Glomerular endothelial cell (primary cell): ENCODE measurements around the gene ADGRL2. TPM values are rescaled to one million over a fixed set of nuclear protein-coding genes. Genes with fewer than 3 reads are reported as not detected.

Experiments used
- DNase-seq: peaks from one replicate; pipeline ENCODE4 v3.0.0-alpha.2; 2011; ENCODE audit warnings: low read depth, low spot score; ENCODE audit errors: extremely low read depth
- total RNA-seq: library from RNA; depleted of rRNA; stranded (reverse); fragments of >200 nt; gene quantifications from 2 replicates; pipeline ENCODE4 v1.2.3, GENCODE V29; 2015

ADGRL2 gene
- total RNA-seq, 1 donor from 2014 or later = 166 TPM

DNA sequence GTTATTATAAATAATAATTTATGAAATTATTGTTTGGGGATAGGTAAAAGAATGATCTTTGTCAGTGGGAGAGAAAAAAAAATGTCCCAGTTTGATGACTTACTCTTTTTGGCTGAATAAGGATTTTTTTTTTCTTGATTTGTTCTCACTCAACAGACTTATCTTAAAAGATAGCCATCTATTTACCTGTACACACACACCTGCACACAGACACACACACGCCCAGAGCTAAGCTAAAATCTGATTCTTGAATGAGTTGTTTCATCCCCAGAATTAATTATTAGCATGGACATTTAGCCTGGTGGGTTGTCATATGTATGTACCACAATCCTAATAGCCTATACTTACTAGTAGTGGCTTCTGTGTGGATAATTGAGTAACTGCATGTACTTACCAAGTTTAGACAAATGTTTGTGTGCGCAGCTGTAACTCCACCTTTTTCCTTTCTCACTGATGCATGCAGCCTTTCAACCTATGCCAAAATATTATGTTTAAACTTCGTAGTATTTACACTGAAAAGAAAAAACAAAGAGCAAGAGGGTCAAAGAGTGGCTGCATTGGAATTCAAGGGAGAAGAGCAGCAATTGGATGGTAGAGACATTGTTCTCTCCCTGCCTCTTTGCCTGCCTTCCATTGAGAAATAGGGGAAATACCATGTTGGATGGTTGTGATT is 174.3 kb downstream of the ADGRL2 start:
- no peak for DNase-seq

GRCh38 chr1:81976539-81976938 is 175.8 kb downstream of the ADGRL2 start:
- DNase-seq = no peak

DNA sequence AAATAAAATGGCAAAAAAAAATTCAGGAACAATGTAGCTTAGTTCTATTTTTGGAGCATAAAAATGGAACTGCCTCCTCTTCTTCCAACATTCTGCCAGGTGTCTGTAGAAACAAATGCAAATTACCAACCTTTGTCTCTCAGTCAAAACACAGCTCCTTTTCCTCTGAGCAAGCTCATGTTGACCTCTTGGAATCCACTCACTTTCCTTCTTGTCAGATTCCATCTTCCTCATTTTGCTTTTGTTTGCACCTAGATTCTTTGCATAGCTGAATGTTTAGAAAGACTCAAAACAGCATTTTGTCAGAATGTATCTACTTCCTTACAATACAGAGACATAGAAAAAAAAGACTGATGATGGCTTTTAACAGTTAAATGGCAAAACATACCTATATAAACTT is 178.2 kb downstream of the ADGRL2 start:
- no peak for DNase-seq

DNA sequence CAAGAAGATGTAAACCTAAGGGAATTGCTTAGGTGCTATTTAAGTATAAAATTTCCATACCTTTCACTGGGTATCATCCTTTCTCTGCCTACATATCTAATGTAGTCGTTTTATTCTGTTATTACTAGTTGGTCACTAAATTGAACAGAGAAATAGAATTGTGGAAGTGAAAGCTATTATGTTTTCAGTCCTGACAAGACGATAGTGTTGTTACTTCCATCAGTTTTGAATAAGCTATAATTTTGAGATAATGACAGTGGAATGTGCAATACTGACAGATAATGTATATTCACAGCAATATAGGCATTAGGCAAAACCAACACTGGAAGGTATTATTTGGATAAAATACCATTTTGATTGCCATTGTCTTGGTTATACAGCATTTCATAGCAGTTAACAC is 181.8 kb downstream of the ADGRL2 start:
- DNase-seq = no peak

DNA sequence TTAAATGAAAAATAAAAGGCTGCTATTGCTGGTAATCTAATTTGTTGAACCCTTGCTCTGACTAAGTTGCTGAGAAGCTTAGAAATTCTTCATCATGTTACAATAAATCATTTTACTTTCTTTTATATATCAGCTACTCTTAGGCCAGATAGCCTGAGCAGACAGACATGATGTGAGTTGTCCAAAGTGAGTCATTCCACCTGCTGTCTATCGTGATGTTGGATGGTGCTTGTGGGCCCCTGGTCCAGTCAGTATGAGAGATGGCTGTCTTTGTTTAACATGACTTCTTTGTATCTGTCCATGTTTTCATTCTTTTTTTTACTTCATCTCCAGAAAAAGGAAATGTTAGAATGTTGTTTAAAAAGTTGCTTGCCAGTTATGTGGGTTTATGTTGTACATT is 188.8 kb downstream of the ADGRL2 start:
- no peak for DNase-seq

- DNase-seq = no peak
These were observed 189.5 kb downstream of the ADGRL2 start for GRCh38 chr1:81990241-81990640.

- DNase-seq = no peak
These were observed 197.4 kb downstream of the ADGRL2 start for GRCh38 chr1:81998165-81998564.

DNA sequence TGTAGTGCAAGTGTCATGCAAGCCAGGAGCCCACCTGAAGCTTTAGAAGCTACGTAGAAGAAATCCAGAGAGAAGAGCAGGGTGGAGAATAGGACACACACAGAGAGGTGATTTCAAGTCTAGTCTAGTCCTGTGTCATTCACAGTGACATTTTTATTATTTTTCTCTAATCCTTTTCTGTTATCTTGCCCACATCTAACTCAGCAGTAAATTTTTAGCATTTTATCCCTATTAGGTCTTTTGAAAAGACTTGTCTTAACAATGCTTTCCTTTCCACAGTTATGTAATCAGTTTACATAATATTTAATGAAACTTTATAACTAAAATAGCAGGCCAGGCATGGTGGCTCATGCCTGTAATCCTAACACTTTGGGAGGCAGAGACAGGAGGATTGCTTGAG is 198.6 kb downstream of the ADGRL2 start:
- DNase-seq = no peak

DNA sequence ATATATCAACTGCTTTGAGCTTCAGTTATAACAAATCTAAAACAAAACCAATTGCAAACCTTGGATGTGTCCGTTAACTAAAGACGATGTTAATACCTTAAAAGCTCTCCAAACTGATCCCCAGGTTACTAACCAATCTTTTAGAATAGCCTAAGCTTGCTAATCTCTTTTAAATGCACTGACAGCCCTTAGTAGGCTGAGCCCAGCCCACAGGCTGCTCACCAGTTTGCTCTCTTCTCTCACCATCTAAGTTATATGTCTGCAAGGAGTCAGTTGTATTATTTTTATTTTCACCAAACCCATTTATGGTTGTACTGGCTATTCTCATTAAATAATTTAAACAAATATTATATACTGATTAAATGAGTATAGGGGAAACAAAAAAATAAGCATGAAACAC is 199.5 kb downstream of the ADGRL2 start:
- no peak for DNase-seq

GRCh38 chr1:82001345-82001744 is 200.6 kb downstream of the ADGRL2 start:
- no peak for DNase-seq

- DNase-seq = no peak
These were observed 207.1 kb downstream of the ADGRL2 start for GRCh38 chr1:82007804-82008203.

DNA sequence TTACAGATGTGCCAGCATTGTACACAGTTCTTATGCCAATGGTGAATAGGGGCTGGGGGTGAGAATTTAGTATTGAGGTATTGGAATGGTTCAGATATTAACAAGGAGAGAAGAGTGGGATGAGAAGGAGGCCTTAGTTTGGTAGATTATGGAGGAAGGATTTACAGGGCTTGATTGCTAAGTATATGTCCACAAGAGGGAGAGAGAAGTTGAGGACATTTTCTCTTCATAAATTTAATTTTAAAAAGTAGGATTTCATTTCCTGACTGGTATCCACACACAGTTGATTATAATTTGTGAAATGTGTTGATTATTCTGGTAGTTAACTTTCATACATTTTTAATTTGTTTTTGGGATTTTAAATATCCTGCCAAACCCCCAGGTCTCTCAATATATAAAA is 213.0 kb downstream of the ADGRL2 start:
- DNase-seq = no peak

DNA sequence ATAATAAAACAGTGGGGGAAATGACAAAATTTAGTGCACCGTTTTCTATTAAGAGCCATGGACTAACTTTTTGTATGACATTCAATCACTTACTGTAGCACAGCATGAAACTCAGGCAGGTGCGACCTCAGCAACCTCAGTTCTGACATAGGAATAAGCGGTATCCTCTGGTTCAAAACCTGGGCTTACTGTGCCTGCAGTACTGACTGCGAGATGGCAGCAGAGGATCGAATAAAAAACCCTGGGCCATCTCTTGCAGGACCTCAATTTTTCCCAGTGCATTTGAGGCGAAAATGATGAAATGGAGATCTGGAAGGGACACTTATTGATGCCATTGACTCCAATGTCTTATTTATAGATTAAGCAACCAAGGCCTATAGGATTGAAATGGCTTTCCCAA is 214.7 kb downstream of the ADGRL2 start:
- DNase-seq = no peak

DNA sequence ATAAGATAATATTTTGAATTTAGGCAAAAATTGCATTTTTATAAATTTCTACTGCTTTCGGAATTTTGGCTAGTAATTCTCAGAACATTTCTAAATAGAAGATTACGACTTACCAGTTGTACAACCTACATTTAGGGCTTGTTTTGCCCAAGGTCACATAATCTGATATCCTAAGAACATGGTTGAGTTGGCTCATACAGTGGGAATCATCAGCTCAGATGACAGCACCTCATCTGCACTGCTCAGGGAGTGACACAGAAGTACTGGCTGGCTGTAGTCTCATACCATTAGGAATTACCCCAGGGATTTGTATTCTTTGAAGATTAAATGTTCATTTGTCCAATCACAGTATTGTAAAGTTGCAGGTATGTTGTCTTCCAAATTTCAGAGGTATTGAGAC is 217.6 kb downstream of the ADGRL2 start:
- DNase-seq = no peak

- DNase-seq = no peak
These were observed 218.8 kb downstream of the ADGRL2 start for GRCh38 chr1:82019508-82019907.

GRCh38 chr1:82030830-82031229 is 230.1 kb downstream of the ADGRL2 start:
- DNase-seq = no peak

DNA sequence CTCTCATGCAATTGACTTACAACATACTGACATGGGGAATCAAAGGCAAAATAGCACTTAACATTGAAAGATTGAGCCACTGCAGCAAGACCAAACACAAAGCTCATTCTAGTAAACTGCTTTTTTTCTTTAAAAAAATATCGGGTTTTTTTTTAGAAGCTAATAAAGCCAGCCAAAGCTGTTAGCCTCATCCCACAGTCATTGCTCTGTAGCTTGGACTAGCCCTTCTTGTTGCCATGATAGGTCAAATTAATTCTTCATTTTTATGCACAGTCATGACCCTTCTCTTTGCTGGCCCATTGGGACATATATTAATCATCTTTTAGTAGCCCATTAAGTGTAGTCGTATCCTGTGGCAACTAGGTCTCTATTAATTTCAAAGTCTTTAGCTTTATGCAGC is 231.3 kb downstream of the ADGRL2 start:
- no peak for DNase-seq

- DNase-seq = no peak
These were observed 234.1 kb downstream of the ADGRL2 start for GRCh38 chr1:82034812-82035211.
